ENCODE results near the gene SCUBE2. TPM values are rescaled to one million over a fixed set of nuclear protein-coding genes. Genes with fewer than 3 reads are reported as not detected.

The SCUBE2 gene
- total RNA-seq, 4 donors from 2014 or later = 4.6 to 20.0 (median 10.9) TPM

DNA sequence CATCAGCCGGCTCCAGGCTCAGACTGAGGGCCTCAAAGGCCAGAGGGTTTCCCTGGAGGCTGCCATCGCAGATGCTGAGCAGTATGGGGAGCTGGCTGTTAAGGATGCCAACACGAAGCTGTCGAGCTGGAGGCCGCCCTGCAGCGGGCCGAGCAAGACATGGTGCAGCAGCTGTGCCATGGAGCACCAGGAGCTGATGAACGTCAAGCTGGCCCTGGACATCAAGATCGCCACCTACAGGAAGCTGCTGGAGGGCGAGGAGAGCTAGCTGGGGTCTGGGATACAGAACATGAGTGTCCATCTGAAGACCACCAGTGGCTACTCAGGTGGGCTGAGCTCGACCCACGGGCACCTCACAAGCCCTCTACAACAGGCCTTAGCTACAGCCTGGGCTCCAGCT, 4.0 kb upstream of the SCUBE2 start:
- 83% methylated on average over 12 of the region's 12 CpGs; no CpG with 5 or more reads in 1 of the 2 donors for WGBS, 2 donors (ENCODE audit: low coverage in 1 of 2)
- peaks cover 9% of the 10 kb centered on the region for H3K27me3 ChIP-seq
- peaks cover 0 to 16% (median 8%) of the 10 kb centered on the region in 4 donors for H3K4me1 ChIP-seq
- H3K4me3 ChIP-seq = no peak overlapping the region
- no peaks in the 10 kb centered on the region for H3K9me3 ChIP-seq
- no peak overlapping the region for H3K27ac ChIP-seq
- intact Hi-C loops (cut with DNase I; ENCODE audit: low total_unique reads) = no loop called here
- TF ChIP-seq EP300 (IDR thresholded peaks at IDR 0.05; ENCODE audit: low read depth) (no peak), POLR2AphosphoS5 (IDR thresholded peaks at IDR 0.05) (no peak), POLR2A (IDR thresholded peaks at IDR 0.05) (no peak)
- TF ChIP-seq, protein P1, sequence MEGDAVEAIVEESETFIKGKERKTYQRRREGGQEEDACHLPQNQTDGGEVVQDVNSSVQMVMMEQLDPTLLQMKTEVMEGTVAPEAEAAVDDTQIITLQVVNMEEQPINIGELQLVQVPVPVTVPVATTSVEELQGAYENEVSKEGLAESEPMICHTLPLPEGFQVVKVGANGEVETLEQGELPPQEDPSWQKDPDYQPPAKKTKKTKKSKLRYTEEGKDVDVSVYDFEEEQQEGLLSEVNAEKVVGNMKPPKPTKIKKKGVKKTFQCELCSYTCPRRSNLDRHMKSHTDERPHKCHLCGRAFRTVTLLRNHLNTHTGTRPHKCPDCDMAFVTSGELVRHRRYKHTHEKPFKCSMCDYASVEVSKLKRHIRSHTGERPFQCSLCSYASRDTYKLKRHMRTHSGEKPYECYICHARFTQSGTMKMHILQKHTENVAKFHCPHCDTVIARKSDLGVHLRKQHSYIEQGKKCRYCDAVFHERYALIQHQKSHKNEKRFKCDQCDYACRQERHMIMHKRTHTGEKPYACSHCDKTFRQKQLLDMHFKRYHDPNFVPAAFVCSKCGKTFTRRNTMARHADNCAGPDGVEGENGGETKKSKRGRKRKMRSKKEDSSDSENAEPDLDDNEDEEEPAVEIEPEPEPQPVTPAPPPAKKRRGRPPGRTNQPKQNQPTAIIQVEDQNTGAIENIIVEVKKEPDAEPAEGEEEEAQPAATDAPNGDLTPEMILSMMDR (IDR thresholded peaks at IDR 0.05) = peak in 2 of 5 experiments; percentile 7 to 12
- in situ Hi-C loops (cut with MboI; ENCODE audit: low pct_ligation_motif_present in 1 of 4, low pct_unique_long_range_greater_than_20kb in 1 of 4, low sequenced_read_pairs in 3 of 4) = no loop called here
- no peaks in the 10 kb centered on the region for H3K36me3 ChIP-seq
- DNase-seq = peak; percentile 15

DNA sequence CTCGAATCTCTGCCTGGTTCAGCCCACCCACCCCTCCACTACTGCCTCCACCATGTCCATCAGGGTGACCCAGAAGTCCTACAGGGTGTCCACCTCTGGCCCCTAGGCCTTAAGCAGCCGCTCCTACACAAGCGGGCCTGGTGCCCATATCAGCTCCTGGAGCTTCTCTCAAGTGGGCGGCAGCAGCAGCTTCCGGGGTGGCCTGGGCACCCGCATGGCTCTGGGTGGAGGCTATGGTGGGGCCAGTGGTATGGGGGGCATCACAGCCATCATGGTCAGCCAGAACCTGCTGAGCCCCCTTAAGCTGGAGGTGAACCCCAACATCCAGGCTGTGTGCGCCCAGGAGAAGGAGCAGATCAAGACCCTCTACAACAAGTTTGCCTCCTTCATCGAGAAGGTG, 3.0 kb upstream of the SCUBE2 start:
- no peak for DNase-seq
- Histone ChIP-seq H3K4me3 (no peak overlapping the region), H3K9me3 (no peaks in the 10 kb centered on the region), H3K27me3 (peaks cover 9% of the 10 kb centered on the region), H3K27ac (no peak overlapping the region), H3K36me3 (no peaks in the 10 kb centered on the region), H3K4me1 (peaks cover 0 to 26% (median 12%) of the 10 kb centered on the region in 4 donors)
- intact Hi-C loops (cut with DNase I; ENCODE audit: low total_unique reads) (loop anchor here (5.0 kb wide), 1 partner anchor 77 kb away; no protein-coding TSS in a partner anchor), in situ Hi-C loops (cut with MboI; ENCODE audit: low pct_ligation_motif_present in 1 of 4, low pct_unique_long_range_greater_than_20kb in 1 of 4, low sequenced_read_pairs in 3 of 4) (no loop called here)
- TF ChIP-seq, protein P1 (IDR thresholded peaks at IDR 0.05) = no peak
- TF ChIP-seq POLR2AphosphoS5 (IDR thresholded peaks at IDR 0.05) = no peak
- no peak for TF ChIP-seq EP300 (IDR thresholded peaks at IDR 0.05; ENCODE audit: low read depth)
- WGBS, 2 donors (ENCODE audit: low coverage in 1 of 2) = 92% methylated on average over 7 of the region's 8 CpGs; no CpG with 5 or more reads in 1 of the 2 donors

DNA sequence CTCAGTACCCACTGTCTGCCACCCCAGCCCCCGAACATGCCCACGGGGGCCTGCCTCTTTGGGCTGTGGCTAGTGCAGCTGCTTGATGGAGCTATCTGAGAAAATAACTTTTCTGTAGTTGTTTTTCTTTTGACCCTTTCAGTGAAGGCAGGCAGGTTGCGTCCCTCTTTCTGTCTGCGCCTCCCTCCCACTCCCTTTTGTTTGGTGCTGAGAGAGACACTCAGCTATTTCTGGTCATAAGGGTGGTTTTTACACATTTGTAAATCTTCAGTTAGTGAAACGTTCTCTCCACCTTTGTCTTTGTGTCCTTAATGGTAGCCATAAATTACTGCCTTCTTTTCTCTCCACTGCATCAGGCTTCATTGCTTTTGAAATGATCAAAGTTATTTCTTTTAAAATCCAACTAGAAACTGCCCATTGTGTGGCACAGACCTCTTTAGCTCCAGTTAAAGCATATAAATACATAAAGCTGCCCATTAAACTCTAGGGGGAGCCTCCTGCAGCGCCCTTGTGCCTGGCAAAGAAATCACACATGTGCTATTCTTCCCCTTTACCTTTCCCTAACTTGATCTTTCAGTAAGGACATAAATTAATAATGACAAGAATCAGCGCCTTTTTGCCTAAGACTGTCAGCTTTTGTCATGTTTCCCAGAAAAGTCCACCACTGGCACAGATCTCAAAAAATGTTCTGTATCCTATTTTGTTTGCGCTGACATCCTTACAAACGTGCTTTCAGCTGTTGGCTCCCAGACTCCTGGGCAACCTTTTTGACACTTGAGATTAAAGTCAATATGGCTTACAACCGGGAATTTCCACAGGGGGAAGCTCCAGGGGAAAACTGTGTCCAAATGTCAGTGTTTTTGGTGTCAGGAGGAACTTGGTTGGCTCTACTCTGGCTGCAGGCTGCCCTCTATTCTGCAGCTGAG, 1.7 kb upstream of the SCUBE2 start:
- H3K4me3 ChIP-seq = no peak overlapping the region
- no peak overlapping the region for H3K27ac ChIP-seq
- no peaks in the 10 kb centered on the region for H3K36me3 ChIP-seq
- intact Hi-C loops (cut with DNase I; ENCODE audit: low total_unique reads) = loop anchor here (5.0 kb wide), 1 partner anchor 76 kb away; no protein-coding TSS in a partner anchor
- TF ChIP-seq POLR2A (IDR thresholded peaks at IDR 0.05) = no peak
- TF ChIP-seq, protein P1 (IDR thresholded peaks at IDR 0.05) = peak in 2 of 5 experiments; percentile 2 to 7
- H3K27me3 ChIP-seq = peaks cover 9% of the 10 kb centered on the region
- peaks cover 0 to 29% (median 13%) of the 10 kb centered on the region in 4 donors for H3K4me1 ChIP-seq
- no peak for DNase-seq
- 58 to 76% methylated on average over 6 to 10 of the region's 10 CpGs for WGBS, 2 donors (ENCODE audit: low coverage in 1 of 2)
- in situ Hi-C loops (cut with MboI; ENCODE audit: low pct_ligation_motif_present in 1 of 4, low pct_unique_long_range_greater_than_20kb in 1 of 4, low sequenced_read_pairs in 3 of 4) = no loop called here
- H3K9me3 ChIP-seq = no peaks in the 10 kb centered on the region

DNA sequence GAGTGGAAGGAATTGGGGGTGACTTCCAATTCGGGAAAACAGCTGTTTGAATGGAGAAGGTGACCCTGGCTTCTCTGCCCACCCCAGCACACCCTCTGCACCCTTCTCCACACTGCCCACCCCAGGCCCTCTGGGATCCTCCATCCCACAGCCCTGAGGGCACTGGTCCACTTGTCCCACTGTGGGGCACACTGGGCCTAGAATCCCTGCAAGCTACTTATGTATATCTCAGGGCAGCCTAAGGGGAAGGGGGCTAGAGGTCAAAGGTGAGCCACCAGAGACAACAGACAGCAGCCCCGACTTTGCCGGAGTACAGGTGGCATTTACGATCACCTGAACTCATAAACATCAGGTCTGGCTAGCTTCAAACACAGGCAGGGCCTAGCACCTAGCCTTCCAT, 673 bp upstream of the SCUBE2 start:
- 61% methylated on average over 4 of the region's 4 CpGs; no CpG with 5 or more reads in 1 of the 2 donors for WGBS, 2 donors (ENCODE audit: low coverage in 1 of 2)
- H3K27me3 ChIP-seq = peaks cover 9% of the 10 kb centered on the region
- TF ChIP-seq EP300 (IDR thresholded peaks at IDR 0.05; ENCODE audit: low read depth) (no peak), POLR2AphosphoS5 (IDR thresholded peaks at IDR 0.05) (no peak), POLR2A (IDR thresholded peaks at IDR 0.05) (no peak)
- TF ChIP-seq, protein P1 (IDR thresholded peaks at IDR 0.05) = no peak
- H3K9me3 ChIP-seq = no peaks in the 10 kb centered on the region
- peak overlapping the region in 2 of 4 donors; percentile 51 to 64 for H3K4me3 ChIP-seq
- no peaks in the 10 kb centered on the region for H3K36me3 ChIP-seq
- intact Hi-C loops (cut with DNase I; ENCODE audit: low total_unique reads) = loop anchor here (5.0 kb wide), 1 partner anchor 75 kb away; no protein-coding TSS in a partner anchor
- H3K27ac ChIP-seq = peak overlapping the region in 1 of 4 donors; percentile 54
- peaks cover 0 to 24% (median 13%) of the 10 kb centered on the region in 4 donors for H3K4me1 ChIP-seq
- in situ Hi-C loops (cut with MboI; ENCODE audit: low pct_ligation_motif_present in 1 of 4, low pct_unique_long_range_greater_than_20kb in 1 of 4, low sequenced_read_pairs in 3 of 4) = no loop called here
- DNase-seq = no peak

All from transverse colon (tissue), 4 donors.